Bronchial epithelial cell (primary cell): ENCODE measurements around the gene ARSK. TPM values are rescaled to one million over a fixed set of nuclear protein-coding genes. Genes with fewer than 3 reads are reported as not detected.
"Not testable (repeated sequence)": the region's sequence is repeated elsewhere in the genome, so short reads cannot be mapped to it uniquely, and the experiment has no call there.

Source experiments
- DNase-seq: peaks from one replicate; pipeline ENCODE4 v3.0.0-alpha.2; 2010; ENCODE audit warnings: low read depth
- FAIRE-seq: peaks from 2 replicates; lab custom pipeline; 2011; peaks lifted over from hg19 to GRCh38; lab: Jason Lieb, UNC
- H3K27me3 ChIP-seq: 2 replicates; pipeline ENCODE4 v1.5.1; 2011; ENCODE audit warnings: low read length; ENCODE audit not compliant: control insufficient read depth, insufficient read depth
- H3K36me3 ChIP-seq: 2 replicates; pipeline ENCODE4 v1.5.1; 2011; ENCODE audit warnings: low read length; ENCODE audit not compliant: control insufficient read depth, insufficient read depth
- H3K4me3 ChIP-seq: 2 replicates; pipeline ENCODE4 v1.5.1; 2011; ENCODE audit warnings: mild to moderate bottlenecking, low read depth, low read length, control low read depth
- CTCF ChIP-seq: IDR thresholded peaks from 2 replicates; pipeline ENCODE4 v1.5.1; 2011; ENCODE audit warnings: mild to moderate bottlenecking, moderate library complexity, low read length, control low read depth, inconsistent platforms; ENCODE audit not compliant: insufficient read depth, severe bottlenecking
- total RNA-seq: library from RNA; depleted of rRNA; stranded (reverse); fragments of >200 nt; gene quantifications from 2 replicates; pipeline ENCODE4 v1.2.1, GENCODE V29; 2014

Gene ARSK
- total RNA-seq, 1 donor from 2014 or later: 7.4 TPM

GRCh38 chr5:95644351-95645042 is 89.6 kb downstream of the ARSK start:
- Histone ChIP-seq H3K4me3 (no peak overlapping the region), H3K36me3 (no peaks in the 10 kb centered on the region), H3K27me3 (no peaks in the 10 kb centered on the region)
- FAIRE-seq: no peak
- DNase-seq: peak; percentile 52
- peak; percentile 74 for TF ChIP-seq CTCF

GRCh38 chr5:95646226-95646568 is 91.3 kb downstream of the ARSK start:
- H3K36me3 ChIP-seq, FAIRE-seq, H3K4me3 ChIP-seq, DNase-seq, H3K27me3 ChIP-seq: not testable (repeated sequence)

GRCh38 chr5:95646569-95647431 is 91.9 kb downstream of the ARSK start, which contains the start of gene RFESD:
Gene RFESD, plus strand, starts transcription at chr5:95646777. Its CDS starts 5,495 bp downstream, at chr5:95652272.
- peak; percentile 25 for TF ChIP-seq CTCF
- DNase-seq (peak; percentile 84), FAIRE-seq (peak; percentile 72)

GRCh38 chr5:95647886-95648860 is 93.3 kb downstream of the ARSK start:
- Histone ChIP-seq H3K27me3 (no peaks in the 10 kb centered on the region), H3K4me3 (no peak overlapping the region), H3K36me3 (no peaks in the 10 kb centered on the region)
- TF ChIP-seq CTCF: no peak
- FAIRE-seq (no peak), DNase-seq (peak; percentile 28)

More at GRCh38 chr5:95646569-95647431, 91.9 kb downstream of the ARSK start, which contains the start of gene RFESD:
- no peaks in the 10 kb centered on the region for H3K36me3 ChIP-seq
- H3K27me3 ChIP-seq: no peaks in the 10 kb centered on the region
- peak within 1 kb of the TSS; percentile 58 for H3K4me3 ChIP-seq

GRCh38 chr5:95649274-95649673 is 94.4 kb downstream of the ARSK start:
- Histone ChIP-seq H3K4me3 (no peak overlapping the region), H3K27me3 (no peaks in the 10 kb centered on the region), H3K36me3 (no peaks in the 10 kb centered on the region)
- FAIRE-seq (no peak), DNase-seq (no peak)
- TF ChIP-seq CTCF: no peak
